ENCODE data around the gene ACACB.

DNA sequence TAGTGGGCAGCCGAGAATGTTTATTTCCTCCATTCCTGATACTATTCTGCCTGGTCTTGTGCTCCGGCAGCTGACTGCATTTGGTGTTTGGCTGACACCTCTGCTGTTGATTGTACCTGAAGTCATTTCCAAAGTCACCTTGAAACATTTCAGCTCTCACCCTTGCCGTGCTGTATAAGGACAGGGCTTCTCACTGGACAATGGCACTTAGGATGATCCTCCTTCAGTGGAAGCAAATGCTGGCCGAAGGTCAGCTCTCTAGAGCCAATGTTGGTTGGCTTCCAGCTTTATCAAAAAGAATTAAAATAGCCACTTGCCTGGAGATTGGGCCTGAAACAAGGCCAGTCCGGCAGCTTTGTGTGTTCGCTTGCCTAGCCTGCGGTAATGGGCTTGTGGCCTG is 44.0 kb downstream of the ACACB start:
- no peak for TF ChIP-seq POLR2A (IDR thresholded peaks at IDR 0.05)
- no peak for TF ChIP-seq CTCF (IDR thresholded peaks at IDR 0.05)

All from Peyer's patch (tissue), 4 donors.